SK-N-SH (cell line): Measurements from ENCODE around the gene RAB5IF. TPM values are rescaled to one million over a fixed set of nuclear protein-coding genes. Genes with fewer than 3 reads are reported as not detected.
A peak's percentile ranks its signal among the peaks of the same experiment; 100 is the strongest.

Source experiments
- CTCF ChIA-PET: fragments of 300-600, 350-600 bp; formaldehyde crosslinking; extraction: SDS; loops from one replicate; lab custom pipeline; 2021; lab: Yijun Ruan, JAX
- POLR2A ChIA-PET: fragments of 350-600 bp; sonication (Branson Sonifier 250); formaldehyde crosslinking; extraction: SDS; loops from one replicate; lab custom pipeline; 2020; ENCODE audit warnings: antibody characterized with exemption, inconsistent platforms; lab: Yijun Ruan, JAX
- DNase-seq: peaks from one replicate; pipeline ENCODE4 v3.0.0; 2012
- H2AFZ ChIP-seq: fragments of 200-600 bp; sonication (generic); 2 replicates; pipeline ENCODE4 v1.8.1; 2016; ENCODE audit warnings: antibody characterized with exemption, mild to moderate bottlenecking, low read depth
- H3F3A ChIP-seq: fragments of 200-600 bp; sonication (generic); replicated peaks from 2 replicates; pipeline ENCODE3; 2016; ENCODE audit warnings: antibody characterized with exemption, mild to moderate bottlenecking; ENCODE audit not compliant: insufficient read depth
- H3K27ac ChIP-seq, 2 experiments: fragments of 200-500 bp in 1 of 2; fragments of 200-600 bp in 1 of 2; sonication (Bioruptor generic) in 1 of 2; sonication (generic), shearing (Covaris generic) in 1 of 2; 2 replicates each; pipeline versions ENCODE4 v1.5.1 to v1.6.1; 2014 to 2016; ENCODE audit warnings: low read depth in 2 of 2, inconsistent platforms in 1 of 2, low read length in 1 of 2, mild to moderate bottlenecking in 1 of 2, mixed read lengths in 1 of 2
- H3K27me3 ChIP-seq: fragments of 200-600 bp; sonication (generic), shearing (Covaris generic); 2 replicates; pipeline ENCODE4 v1.6.1; 2016; ENCODE audit warnings: mixed run types; ENCODE audit not compliant: insufficient read depth
- H3K36me3 ChIP-seq, 2 experiments: fragments of 200-500 bp in 1 of 2; fragments of 200-600 bp in 1 of 2; sonication (Bioruptor generic) in 1 of 2; sonication (generic) in 1 of 2; replicated peaks in 1 of 2; 2 replicates each; pipeline versions ENCODE3 to v1.5.1; 2014 to 2016; ENCODE audit warnings: low read length in 1 of 2, mild to moderate bottlenecking in 1 of 2; ENCODE audit not compliant: insufficient read depth in 2 of 2, control insufficient read depth in 1 of 2
- H3K4me1 ChIP-seq, 2 experiments: fragments of 200-500 bp in 1 of 2; fragments of 200-600 bp in 1 of 2; sonication (Bioruptor generic) in 1 of 2; sonication (generic), shearing (Covaris generic) in 1 of 2; 2 replicates each; pipeline versions ENCODE4 v1.5.1 to v1.6.1; 2014 to 2016; ENCODE audit warnings: low read depth in 1 of 2, low read length in 1 of 2, mixed run types in 1 of 2; ENCODE audit not compliant: insufficient read depth in 2 of 2, control insufficient read depth in 1 of 2
- H3K4me2 ChIP-seq: fragments of 200-600 bp; sonication (generic), shearing (Covaris generic); 2 replicates; pipeline ENCODE4 v1.6.1; 2017; ENCODE audit warnings: mixed run types
- H3K4me3 ChIP-seq, 2 experiments: fragments of 200-500 bp in 1 of 2; fragments of 200-600 bp in 1 of 2; sonication (Bioruptor generic) in 1 of 2; sonication (generic), shearing (Covaris generic) in 1 of 2; 2 replicates each; pipeline versions ENCODE4 v1.5.1 to v1.8.1; 2014 to 2016; ENCODE audit warnings: low read depth in 2 of 2, inconsistent platforms in 1 of 2, low read length in 1 of 2, mild to moderate bottlenecking in 1 of 2, mixed read lengths in 1 of 2, moderate library complexity in 1 of 2
- H3K79me2 ChIP-seq: fragments of 200-600 bp; sonication (generic); 2 replicates; pipeline ENCODE4 v1.8.1; 2017; ENCODE audit warnings: mild to moderate bottlenecking; ENCODE audit not compliant: insufficient read depth
- H3K9ac ChIP-seq: fragments of 200-600 bp; sonication (generic); 2 replicates; pipeline ENCODE4 v1.6.1; 2017; ENCODE audit warnings: mixed run types
- H3K9me2 ChIP-seq: fragments of 200-600 bp; sonication (generic); 2 replicates; pipeline ENCODE4 v1.6.1; 2017; ENCODE audit warnings: mixed run types
- H3K9me3 ChIP-seq: fragments of 200-600 bp; sonication (generic); 2 replicates; pipeline ENCODE4 v1.6.1; 2017; ENCODE audit warnings: mixed run types, mild to moderate bottlenecking, moderate library complexity
- H4K20me1 ChIP-seq: fragments of 200-600 bp; sonication (generic); 2 replicates; pipeline ENCODE4 v1.6.1; 2017; ENCODE audit warnings: mild to moderate bottlenecking, mixed run types; ENCODE audit not compliant: insufficient read depth
- CTCF ChIP-seq: fragments of 200-600 bp; sonication (generic); IDR thresholded peaks from 2 replicates; pipeline ENCODE4 v1.6.1; 2017; ENCODE audit warnings: antibody characterized with exemption, mild to moderate bottlenecking, moderate library complexity
- EP300 ChIP-seq, 2 experiments: IDR thresholded peaks; 2 replicates each; pipeline versions ENCODE4 v1.4.0 to v1.6.1; 2012; ENCODE audit warnings: borderline replicate concordance in 1 of 2, low read depth in 1 of 2, low read length in 1 of 2
- EZH2phosphoT487 ChIP-seq: fragments of 200-600 bp; sonication (generic); IDR thresholded peaks from 2 replicates; pipeline ENCODE4 v1.6.1; 2017; ENCODE audit warnings: low read depth, mixed run types, mild to moderate bottlenecking, antibody characterized with exemption, moderate library complexity, borderline replicate concordance
- FOSL2 ChIP-seq: IDR thresholded peaks from 2 replicates; pipeline ENCODE4 v1.4.0; 2012; ENCODE audit warnings: low read depth, mild to moderate bottlenecking, moderate library complexity, borderline replicate concordance
- FOXJ3 ChIP-seq: sonication (generic); formaldehyde crosslinking; IDR thresholded peaks from 2 replicates; pipeline ENCODE4 v1.5.1; 2020; ENCODE audit warnings: mild to moderate bottlenecking, missing genetic modification reagents
- GATA2 ChIP-seq: sonication (generic); formaldehyde crosslinking; IDR thresholded peaks from 2 replicates; pipeline ENCODE4 v1.5.0; 2020; ENCODE audit warnings: mild to moderate bottlenecking, missing genetic modification reagents
- JUND ChIP-seq: IDR thresholded peaks from 2 replicates; pipeline ENCODE4 v1.4.0; 2012
- MAX ChIP-seq: IDR thresholded peaks from 2 replicates; pipeline ENCODE4 v1.4.0; 2012; ENCODE audit warnings: low read depth
- MXI1 ChIP-seq: IDR thresholded peaks from 2 replicates; pipeline ENCODE4 v1.6.1; 2012; ENCODE audit warnings: mild to moderate bottlenecking, low read depth, low read length, improper control_type of control experiment
- NFIC ChIP-seq: IDR thresholded peaks from 2 replicates; pipeline ENCODE4 v1.4.0; 2012; ENCODE audit warnings: borderline replicate concordance
- PBX3 ChIP-seq: IDR thresholded peaks from 2 replicates; pipeline ENCODE4; 2012
- POLR2AphosphoS5 ChIP-seq: IDR thresholded peaks from 2 replicates; pipeline ENCODE4 v1.6.1; 2012; ENCODE audit warnings: low read depth, low read length
- RCOR1 ChIP-seq: fragments of 150-350 bp; IDR thresholded peaks from 2 replicates; pipeline ENCODE4 v1.6.1; 2017; ENCODE audit warnings: antibody characterized with exemption, low read length
- REST ChIP-seq: IDR thresholded peaks from 2 replicates; pipeline ENCODE4 v1.6.1; 2012; ENCODE audit warnings: mild to moderate bottlenecking, low read depth, low read length, moderate library complexity
- RFX5 ChIP-seq: IDR thresholded peaks from 2 replicates; pipeline ENCODE4 v1.6.1; 2012; ENCODE audit warnings: mild to moderate bottlenecking, improper control_type of control experiment, low read length
- SMC3 ChIP-seq: IDR thresholded peaks from 2 replicates; pipeline ENCODE4 v1.6.1; 2012; ENCODE audit warnings: low read depth, low read length, improper control_type of control experiment
- TAF1 ChIP-seq: IDR thresholded peaks from 2 replicates; pipeline ENCODE4 v1.6.1; 2012; ENCODE audit warnings: low read depth, mild to moderate bottlenecking, low read length, moderate library complexity, borderline replicate concordance
- TEAD4 ChIP-seq: IDR thresholded peaks from 2 replicates; pipeline ENCODE4 v1.4.0; 2012; ENCODE audit warnings: mild to moderate bottlenecking, borderline replicate concordance; ENCODE audit not compliant: insufficient read depth
- USF1 ChIP-seq: IDR thresholded peaks from 2 replicates; pipeline ENCODE4 v1.4.0; 2012; ENCODE audit warnings: low read depth, borderline replicate concordance
- YY1 ChIP-seq: IDR thresholded peaks from 2 replicates; pipeline ENCODE4 v1.4.0; 2012; ENCODE audit warnings: low read depth, mild to moderate bottlenecking
- WGBS: methylation state at CpG from one replicate; pipeline ENCODE4 v1.1.6; 2017; ENCODE audit warnings: low lambda C conversion rate; 5-methylcytosine and 5-hydroxymethylcytosine counted together
- polyA plus RNA-seq, 3 experiments: library from polyadenylated mRNA; depleted of rRNA; stranded (reverse); fragments of >200 nt; gene quantifications; 2 replicates each; pipeline ENCODE4 v1.2.3, GENCODE V29; 2012

The RAB5IF gene
- polyA plus RNA-seq, 1 of the 3 experiments (the other 2 are of a cell fraction), result 91.1 TPM

GRCh38 chr20:36572701-36573102 is 32.9 kb upstream of the RAB5IF start:
- Histone ChIP-seq H2AFZ (peak overlapping the region; percentile 91), H4K20me1 (peaks cover 5% of the 10 kb centered on the region; the same call in 1 of the 2 replicates), H3K9me3 (no peaks in the 10 kb centered on the region), H3K27me3 (no peaks in the 10 kb centered on the region), H3K4me1 (peaks cover 17 to 20% of the 10 kb centered on the region in 2 experiments; a peak in 3 of 4 replicates), H3K9ac (no peak overlapping the region), H3K9me2 (no peaks in the 10 kb centered on the region), H3K36me3 (no peaks in the 10 kb centered on the region), H3K27ac (peak overlapping the region in 1 of 2 experiments; percentile 55; a peak in 2 of 4 replicates), H3F3A (peaks cover 42% of the 10 kb centered on the region), H3K4me2 (0 out of 2 replicates have a peak overlapping the region, but pooled peaks have one; percentile 99), H3K4me3 (no peak overlapping the region), H3K79me2 (peaks cover 33% of the 10 kb centered on the region)
- WGBS, result 90% methylated on average over 19 of the region's 20 CpGs
- TF ChIP-seq REST (no peak), FOXJ3 (CRISPR knock-in tag) (no peak), MAX (no peak), RCOR1 (no peak), USF1 (no peak), POLR2AphosphoS5 (no peak), SMC3 (no peak), EP300 (IDR thresholded peaks at IDR 0.05; ENCODE audit: borderline replicate concordance in 1 of 2, low read depth in 1 of 2, low read length in 1 of 2) (no peak), NFIC (no peak), EZH2phosphoT487 (no peak), MXI1 (no peak), GATA2 (CRISPR knock-in tag) (no peak), YY1 (no peak), PBX3 (no peak), RFX5 (no peak), JUND (no peak), TEAD4 (no peak), FOSL2 (no peak), TAF1 (no peak), CTCF (no peak)
- peak; percentile 26 for DNase-seq
- CTCF ChIA-PET, result interaction anchor here (1.8 to 3.6 kb wide), 3 partner anchors 11 to 33 kb away, joined by 4 to 20 read pairs (median 6); partner anchors contain the start of gene RAB5IF
- POLR2A ChIA-PET, result no interaction called here
